ENCODE measurements around the gene EIF4G2.

The EIF4G2 gene

GRCh38 chr11:10747733-10748132, 61.0 kb downstream of the EIF4G2 start:
- TF ChIP-seq CTCF (IDR thresholded peaks at IDR 0.05): no peak
- H3K27ac ChIP-seq: no peak overlapping the region
- DNase-seq (ENCODE audit: low spot score): no peak
- H3K4me3 ChIP-seq: no peak overlapping the region
